Adrenal gland (tissue), 12 donors: Measurements from ENCODE around the gene SFN. TPM values are rescaled to one million over a fixed set of nuclear protein-coding genes. Genes with fewer than 3 reads are reported as not detected.
"Not testable (repeated sequence)": the region's sequence is repeated elsewhere in the genome, so short reads cannot be mapped to it uniquely, and the experiment has no call there.

Experiments used
- DNase-seq, 7 donors: peaks; one replicate each; pipeline ENCODE4 v3.0.0-alpha.2; 2019 to 2020
- H3K27ac ChIP-seq, 5 donors: fragments of 200-600 bp; sonication (generic) in 4 of 5; 1 replicate in 3 of 5; 2 replicates in 2 of 5; pipeline versions ENCODE4 v1.5.1 to v1.8.0; 2016 to 2020; ENCODE audit warnings: mild to moderate bottlenecking in 1 of 5
- H3K27me3 ChIP-seq: fragments of 200-600 bp; 2 replicates; pipeline ENCODE4 v1.8.0; 2021
- H3K36me3 ChIP-seq, 2 donors: fragments of 200-600 bp; replicated peaks in 1 of 2; 1 replicate in 1 of 2; 2 replicates in 1 of 2; pipeline versions ENCODE4 v1.5.1 to v1.8.0; 2018 to 2022
- H3K4me1 ChIP-seq, 2 donors: fragments of 200-600 bp; replicated peaks in 1 of 2; 1 replicate in 1 of 2; 2 replicates in 1 of 2; pipeline versions ENCODE4 v1.5.1 to v1.8.0; 2018 to 2021
- H3K4me3 ChIP-seq, 4 donors: fragments of 200-600 bp; sonication (generic) in 3 of 4; one replicate each; pipeline ENCODE4 v1.5.1; 2016 to 2018
- H3K9me3 ChIP-seq, 3 donors: fragments of 200-600 bp; sonication (generic) in 1 of 3; replicated peaks in 1 of 3; 1 replicate in 2 of 3; 2 replicates in 1 of 3; pipeline versions ENCODE4 v1.5.1 to v1.8.0; 2016 to 2021
- POLR2A ChIP-seq, 2 donors: fragments of 450-650 bp; IDR thresholded peaks; one replicate each; pipeline ENCODE4 v1.6.1; 2017; ENCODE audit warnings: antibody characterized with exemption in 2 of 2, mild to moderate bottlenecking in 2 of 2, moderate library complexity in 1 of 2
- WGBS, 4 donors: extraction: QIAGEN DNeasy Blood & Tissue Kit in 2 of 4; methylation state at CpG; one replicate each; pipeline versions ENCODE4 v1.1.5 to v1.1.7; 2013 to 2017; 5-methylcytosine and 5-hydroxymethylcytosine counted together
- intact Hi-C, 2 donors: fragments of 100-400 bp; cut with DNase I; formaldehyde crosslinking; loops; one replicate each; pipeline versions ENCODE4 v1.14.1 to v1.15.0; 2022 to 2023
- polyA plus RNA-seq, 3 donors: library from polyadenylated mRNA; stranded (reverse); fragments of 200-250 nt in 2 of 3; fragments of 350-450 nt in 1 of 3; fragmentation: Illumina TruSeq in 1 of 3; extraction: RNeasy Lipid Tissue Mini Kit (QIAGEN cat#74804) in 1 of 3; gene quantifications; one replicate each; pipeline ENCODE4 v1.2.3, GENCODE V29; 2013 to 2014
- total RNA-seq, 9 donors: library from RNA; depleted of rRNA in 4 of 9; stranded (reverse); fragments of >200 nt in 4 of 9; fragments of 120-200 nt in 1 of 9; fragmentation: NEBNext Ultra II Directional in 1 of 9; extraction: Animal tissue kit (Norgen Biotek cat#: 25700) in 1 of 9; gene quantifications; one replicate each; pipeline versions ENCODE4 v1.1.0 to v1.2.4, GENCODE V29; 2013 to 2023
- TF ChIP-seq, protein P1 (sequence below), 6 experiments: fragments of 450-650 bp in 4 of 6; fragments of 200-600 bp in 2 of 6; sonication (generic) in 1 of 6; IDR thresholded peaks; 1 replicate in 5 of 6; 2 replicates in 1 of 6; pipeline versions ENCODE4 v1.5.1 to v1.8.0; 2016 to 2021; ENCODE audit warnings: antibody characterized with exemption in 6 of 6, mild to moderate bottlenecking in 2 of 6, moderate library complexity in 1 of 6
- donor health status: healthy with polysubstance abuse.
- donor health status: Bipolar disorder and iron deficiency.
- donor health status: DM: yes; HTN: yes; CAD: no.
- donor health status: DM: no; HTN: no; CAD: no.
- donor health status: DM: no; HTN: no; CAD: no.
- donor health status: DM: yes; HTN: yes; CAD: no.

SFN gene
- total and polyA plus RNA-seq, 12 donors, result 0.06 to 1.1 (median 0.40) TPM; not detected in 4

DNA sequence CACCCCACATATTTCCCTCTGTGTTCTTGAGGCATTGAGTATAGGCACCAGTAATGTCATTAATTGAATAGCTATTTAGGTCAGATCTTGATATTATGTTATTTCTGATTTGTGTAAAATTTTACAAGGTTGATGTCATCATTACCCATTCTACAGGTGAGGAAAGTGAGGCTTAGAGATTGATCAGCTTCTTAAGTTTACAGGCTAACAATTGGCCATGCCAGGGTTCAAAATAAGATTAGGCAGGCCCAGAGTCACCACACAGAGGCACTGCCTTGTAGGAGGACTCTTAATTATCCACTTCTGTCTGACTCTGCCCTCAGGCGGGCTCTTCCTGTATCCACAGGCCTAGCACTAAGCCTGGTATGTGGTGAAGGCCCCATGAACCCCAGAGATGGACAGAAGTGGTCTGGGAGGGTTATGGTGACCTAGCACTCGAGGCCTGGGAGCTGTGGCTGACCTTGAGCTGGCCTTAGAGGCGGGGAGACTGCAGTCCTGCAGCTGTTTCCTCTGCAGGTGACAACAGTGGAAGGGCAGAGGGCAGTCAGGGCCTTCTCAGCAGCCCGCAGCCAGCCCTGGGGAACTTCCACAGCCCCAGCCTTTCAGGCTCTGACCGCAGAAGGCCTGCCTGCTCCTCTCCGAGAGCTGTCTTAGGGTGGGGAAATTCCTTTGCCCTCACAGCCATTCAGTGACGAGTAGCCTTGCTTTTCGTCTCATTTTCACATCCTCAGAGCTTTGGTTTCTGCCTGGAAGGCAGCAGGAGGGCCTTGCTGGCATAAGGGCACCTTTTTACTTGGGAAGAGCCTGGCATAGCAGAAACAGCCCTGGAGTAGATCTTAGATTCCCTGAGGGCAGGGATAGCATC, 24.2 kb upstream of the SFN start:
- Histone ChIP-seq H3K4me1 (peaks cover 4 to 13% of the 10 kb centered on the region in 2 donors), H3K4me3 (no peak overlapping the region), H3K9me3 (no peaks in the 10 kb centered on the region), H3K36me3 (peaks cover 0 to 41% of the 10 kb centered on the region in 2 donors), H3K27me3 (no peaks in the 10 kb centered on the region), H3K27ac (peak overlapping the region in 4 of 5 donors; percentile 40 to 88 (median 51))
- 42 to 100% (median 44%) methylated on average over 1 to 8 of the region's 8 CpGs for WGBS, 4 donors
- intact Hi-C loops, result no loop called here
- DNase-seq, result peak in 4 of 7 donors; percentile 55 to 58 (median 56)
- no peak for TF ChIP-seq POLR2A (IDR thresholded peaks at IDR 0.05)
- TF ChIP-seq, protein P1, sequence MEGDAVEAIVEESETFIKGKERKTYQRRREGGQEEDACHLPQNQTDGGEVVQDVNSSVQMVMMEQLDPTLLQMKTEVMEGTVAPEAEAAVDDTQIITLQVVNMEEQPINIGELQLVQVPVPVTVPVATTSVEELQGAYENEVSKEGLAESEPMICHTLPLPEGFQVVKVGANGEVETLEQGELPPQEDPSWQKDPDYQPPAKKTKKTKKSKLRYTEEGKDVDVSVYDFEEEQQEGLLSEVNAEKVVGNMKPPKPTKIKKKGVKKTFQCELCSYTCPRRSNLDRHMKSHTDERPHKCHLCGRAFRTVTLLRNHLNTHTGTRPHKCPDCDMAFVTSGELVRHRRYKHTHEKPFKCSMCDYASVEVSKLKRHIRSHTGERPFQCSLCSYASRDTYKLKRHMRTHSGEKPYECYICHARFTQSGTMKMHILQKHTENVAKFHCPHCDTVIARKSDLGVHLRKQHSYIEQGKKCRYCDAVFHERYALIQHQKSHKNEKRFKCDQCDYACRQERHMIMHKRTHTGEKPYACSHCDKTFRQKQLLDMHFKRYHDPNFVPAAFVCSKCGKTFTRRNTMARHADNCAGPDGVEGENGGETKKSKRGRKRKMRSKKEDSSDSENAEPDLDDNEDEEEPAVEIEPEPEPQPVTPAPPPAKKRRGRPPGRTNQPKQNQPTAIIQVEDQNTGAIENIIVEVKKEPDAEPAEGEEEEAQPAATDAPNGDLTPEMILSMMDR (IDR thresholded peaks at IDR 0.05), result no peak

DNA sequence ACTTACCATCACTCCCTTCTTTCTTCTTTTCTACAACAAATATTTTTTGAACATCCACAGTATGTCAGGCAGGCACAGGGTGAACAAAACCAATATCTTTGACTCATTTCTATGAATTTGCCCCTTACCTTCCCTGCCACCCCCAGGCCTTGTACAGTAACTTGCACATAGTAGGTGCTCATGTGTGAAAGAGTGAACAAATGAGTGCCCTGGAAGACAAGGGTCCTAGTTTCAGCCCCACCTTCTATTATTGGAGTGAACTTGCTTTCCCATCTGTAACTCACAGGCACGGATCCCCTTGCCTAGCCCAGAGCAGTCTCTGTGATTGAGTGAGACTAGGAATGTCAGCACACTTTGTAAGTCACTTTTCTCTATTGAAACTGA, 23.6 kb upstream of the SFN start:
- 84 to 94% (median 89%) methylated on average over 1 of the region's 1 CpG for WGBS, 4 donors
- no peaks in the 10 kb centered on the region for H3K9me3 ChIP-seq
- H3K27ac ChIP-seq, result peak overlapping the region in 4 of 5 donors; percentile 40 to 88 (median 51)
- TF ChIP-seq, protein P1 (IDR thresholded peaks at IDR 0.05), result no peak
- no peak for TF ChIP-seq POLR2A (IDR thresholded peaks at IDR 0.05)
- H3K36me3 ChIP-seq, result peaks cover 0 to 37% of the 10 kb centered on the region in 2 donors
- peaks cover 4 to 13% of the 10 kb centered on the region in 2 donors for H3K4me1 ChIP-seq
- H3K4me3 ChIP-seq, result no peak overlapping the region
- no peaks in the 10 kb centered on the region for H3K27me3 ChIP-seq
- intact Hi-C loops, result no loop called here
- DNase-seq, result no peak

DNA sequence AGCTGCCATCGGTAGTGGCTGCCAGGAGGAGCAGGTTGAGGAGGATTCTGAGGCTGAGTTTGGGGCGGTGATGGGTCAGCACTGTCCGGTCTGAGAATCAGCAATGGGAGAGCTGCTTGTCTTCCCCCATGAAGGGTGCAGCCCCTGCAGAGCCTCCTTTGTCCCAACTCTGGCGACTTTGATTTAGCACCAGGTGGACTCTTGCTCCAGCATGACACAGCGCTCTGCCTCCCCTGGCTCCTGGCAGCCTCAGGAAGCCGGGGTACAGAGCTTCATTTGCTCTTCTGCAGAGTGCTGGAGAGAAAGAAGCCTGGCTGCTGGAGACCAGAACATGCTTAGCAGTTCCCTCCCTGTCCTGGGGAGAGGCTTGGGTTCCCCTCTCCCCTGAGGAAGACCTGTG, 23.2 kb upstream of the SFN start:
- 89 to 100% (median 93%) methylated on average over 3 to 6 of the region's 6 CpGs for WGBS, 4 donors
- H3K36me3 ChIP-seq, result peaks cover 0 to 33% of the 10 kb centered on the region in 2 donors
- H3K4me3 ChIP-seq, result no peak overlapping the region
- no peaks in the 10 kb centered on the region for H3K27me3 ChIP-seq
- H3K9me3 ChIP-seq, result no peaks in the 10 kb centered on the region
- DNase-seq, result no peak
- intact Hi-C loops, result no loop called here
- TF ChIP-seq POLR2A (IDR thresholded peaks at IDR 0.05), result no peak
- TF ChIP-seq, protein P1 (IDR thresholded peaks at IDR 0.05), result no peak
- peaks cover 4 to 13% of the 10 kb centered on the region in 2 donors for H3K4me1 ChIP-seq
- peak overlapping the region in 1 of 5 donors; percentile 88 for H3K27ac ChIP-seq

DNA sequence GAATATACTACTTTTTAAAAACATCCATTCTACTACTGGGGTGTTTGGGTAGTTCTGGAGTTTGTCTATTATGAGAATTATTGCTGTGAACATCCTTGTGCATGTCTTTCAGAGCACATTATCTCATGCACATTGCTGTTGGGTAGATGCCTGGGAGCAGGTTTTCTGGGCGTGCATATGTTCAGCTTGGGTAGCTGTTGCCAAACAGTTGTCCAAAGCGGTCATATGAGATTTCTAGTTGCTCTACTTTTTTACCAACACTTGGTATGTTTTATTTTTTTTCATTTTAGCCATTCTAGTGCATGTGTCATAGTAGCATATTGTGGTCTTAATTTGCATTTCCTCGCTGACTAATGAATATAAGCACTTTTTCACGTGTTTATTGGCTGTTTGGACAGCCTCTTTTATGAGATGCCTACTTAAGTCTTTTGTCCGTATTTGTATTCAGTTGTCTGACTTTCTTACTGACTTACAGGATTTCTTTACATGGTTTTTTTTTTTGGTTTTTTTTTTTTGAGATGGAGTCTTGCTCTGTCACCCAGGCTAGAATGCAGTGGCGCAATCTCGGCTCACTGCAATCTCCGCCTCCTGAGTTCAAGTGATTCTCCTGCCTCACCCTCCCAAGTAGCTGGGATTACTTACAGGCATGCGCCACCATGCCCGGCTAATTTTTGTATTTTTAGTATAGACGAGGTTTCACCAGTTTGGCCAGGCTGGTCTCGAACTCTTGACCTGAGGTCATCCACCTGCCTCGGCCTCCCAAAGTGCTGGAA, 18.3 kb upstream of the SFN start:
- intact Hi-C loops, result no loop called here
- WGBS, 4 donors, result 90 to 97% (median 95%) methylated on average over 13 of the region's 13 CpGs
- H3K27me3 ChIP-seq, result no peaks in the 10 kb centered on the region
- TF ChIP-seq, protein P1 (IDR thresholded peaks at IDR 0.05), result no peak
- no peak for TF ChIP-seq POLR2A (IDR thresholded peaks at IDR 0.05)
- peaks cover 0 to 18% of the 10 kb centered on the region in 2 donors for H3K4me1 ChIP-seq
- H3K27ac ChIP-seq, result no peak overlapping the region
- peaks cover 0 to 26% of the 10 kb centered on the region in 2 donors for H3K36me3 ChIP-seq
- DNase-seq, result no peak
- no peaks in the 10 kb centered on the region for H3K9me3 ChIP-seq
- no peak overlapping the region for H3K4me3 ChIP-seq

DNA sequence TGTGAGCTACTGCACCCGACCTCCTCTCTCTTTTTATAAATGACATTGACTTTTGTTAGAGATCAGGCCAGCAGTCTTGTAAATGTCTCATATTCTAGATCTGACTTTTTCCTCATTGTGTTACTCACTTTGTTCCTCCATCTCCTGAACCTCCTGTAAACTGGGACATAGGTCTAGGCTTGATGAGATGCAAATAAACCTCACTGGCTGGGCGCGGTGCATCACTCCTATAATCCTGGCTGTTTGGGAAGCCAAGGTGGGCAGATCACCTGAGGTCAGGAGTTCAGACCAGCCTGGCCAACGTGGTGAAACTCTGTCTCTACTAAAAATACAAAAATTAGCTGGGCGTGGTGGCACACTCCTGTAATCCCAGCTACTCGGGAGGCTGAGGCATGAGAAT, 15.1 kb upstream of the SFN start:
- H3K27ac ChIP-seq, H3K4me3 ChIP-seq, H3K9me3 ChIP-seq, H3K27me3 ChIP-seq, DNase-seq, intact Hi-C loops: not testable (repeated sequence)
- peaks cover 0 to 47% of the 10 kb centered on the region in 2 donors for H3K36me3 ChIP-seq
- H3K4me1 ChIP-seq, result peaks cover 0 to 12% of the 10 kb centered on the region in 2 donors
- WGBS, 4 donors, result 80 to 91% (median 88%) methylated on average over 6 of the region's 6 CpGs
